GM13976 (cell line): ENCODE data around the gene EIF2S3B.

Experiments used
- DNase-seq: peaks from one replicate; pipeline ENCODE4 v3.0.0; 2012; ENCODE audit warnings: low spot score
- CTCF ChIP-seq: IDR thresholded peaks from 2 replicates; pipeline ENCODE4 v1.5.1; 2012; ENCODE audit warnings: borderline replicate concordance, mild to moderate bottlenecking; ENCODE audit not compliant: insufficient read depth; ENCODE audit errors: extremely low read depth, missing control alignments, control extremely low read depth
- in situ Hi-C: fragments of 300-500 bp; cut with MboI; formaldehyde crosslinking; loops from one replicate; pipeline ENCODE4 v1.12.0; 2022; ENCODE audit warnings: low sequenced_read_pairs, mixed read lengths, inconsistent platforms; ENCODE audit not compliant: unreplicated experiment

Gene EIF2S3B

DNA sequence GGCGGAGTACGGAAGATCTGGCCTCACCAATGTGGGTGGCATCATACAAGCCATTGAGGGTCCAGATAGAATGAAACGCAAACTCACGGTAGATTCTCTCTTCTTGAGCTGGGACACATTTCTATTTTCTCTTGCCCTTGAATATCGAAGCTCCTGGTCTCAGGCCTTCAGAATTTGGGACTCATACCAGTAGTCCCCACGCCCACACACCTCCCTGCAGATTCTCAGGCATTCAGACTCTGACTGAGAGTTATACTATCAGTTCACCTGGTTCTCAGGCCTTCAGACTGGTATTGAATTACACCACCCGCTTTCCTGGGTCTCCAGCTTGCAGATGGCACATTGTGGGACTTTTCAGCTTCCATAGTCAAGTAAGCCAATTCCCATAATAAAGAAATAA, 37.8 kb downstream of the EIF2S3B start:
- TF ChIP-seq CTCF = no peak
- in situ Hi-C loops = no loop called here
- no peak for DNase-seq

GRCh38 chr12:10551375-10551774, 45.7 kb downstream of the EIF2S3B start:
- no peak for DNase-seq
- no peak for TF ChIP-seq CTCF
- in situ Hi-C loops = no loop called here

- in situ Hi-C loops = no loop called here
- DNase-seq = no peak
- no peak for TF ChIP-seq CTCF
Measured at GRCh38 chr12:10553148-10553547, 47.5 kb downstream of the EIF2S3B start.

- in situ Hi-C loops = no loop called here
- DNase-seq = no peak
- no peak for TF ChIP-seq CTCF
Measured at GRCh38 chr12:10554228-10554755, 48.6 kb downstream of the EIF2S3B start.

DNA sequence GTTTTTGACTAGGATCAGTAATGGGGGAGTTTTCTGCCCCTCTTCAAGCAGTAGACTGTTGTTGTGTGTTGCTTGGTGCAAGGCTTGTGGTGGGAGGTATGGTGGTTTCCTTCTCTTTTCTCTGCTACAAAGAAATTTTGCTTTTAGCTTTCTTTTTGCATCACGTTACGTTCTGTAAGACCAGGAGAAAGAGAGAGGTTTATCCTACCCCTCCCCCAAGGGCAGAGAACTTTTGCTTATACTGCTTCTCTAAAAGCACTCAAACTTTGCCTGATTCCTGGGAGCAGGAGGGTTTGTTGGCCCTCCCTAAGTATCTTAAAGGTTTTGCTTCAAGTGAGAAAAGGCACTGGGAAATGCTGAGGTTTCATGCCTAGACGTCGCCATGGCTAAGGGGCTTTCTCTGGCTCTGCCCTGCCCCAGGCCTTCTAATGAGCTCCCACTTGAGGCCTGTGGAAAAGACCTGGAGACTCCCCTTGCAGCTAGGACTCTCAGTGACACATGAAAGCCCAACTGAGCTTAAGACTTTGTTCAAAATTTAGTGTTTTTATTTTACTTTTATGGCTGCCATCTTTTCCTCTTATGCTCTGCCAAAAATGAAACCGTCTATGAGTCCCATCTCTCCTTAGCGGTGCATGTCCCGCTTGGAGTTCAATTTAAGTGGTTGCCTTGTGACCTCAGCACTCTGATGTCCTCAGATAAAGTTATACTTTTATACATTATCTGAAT, 49.2 kb downstream of the EIF2S3B start:
- no peak for DNase-seq
- TF ChIP-seq CTCF = no peak
- in situ Hi-C loops = no loop called here

DNA sequence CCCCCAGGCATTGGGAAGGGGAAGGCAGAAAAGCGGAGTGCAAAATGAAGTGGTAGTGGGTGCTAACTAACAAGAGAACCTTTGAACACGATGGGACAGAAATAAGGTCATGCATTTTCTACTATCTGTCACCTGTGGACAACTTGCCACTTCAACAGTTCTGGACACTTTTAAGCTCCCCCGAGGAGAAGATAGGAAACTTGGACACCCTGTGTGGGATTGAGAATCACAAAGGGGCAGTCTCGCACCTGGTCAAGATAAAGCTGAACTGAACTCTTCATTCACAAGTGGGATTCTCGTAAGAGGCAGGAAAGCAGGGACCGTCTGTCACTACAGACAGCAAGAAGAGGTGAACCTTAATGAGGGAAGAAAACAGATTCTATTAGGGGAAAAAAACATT, 51.6 kb downstream of the EIF2S3B start:
- TF ChIP-seq CTCF = no peak
- no peak for DNase-seq
- in situ Hi-C loops = no loop called here
